ENCODE measurements around the gene FSD1.

GRCh38 chr19:4326837-4327251 is 22.4 kb downstream of the FSD1 start:
- TF ChIP-seq CTCF (IDR thresholded peaks at IDR 0.05; ENCODE audit: low read depth, low read length) (no peak), EZH2phosphoT487 (IDR thresholded peaks at IDR 0.05; ENCODE audit: low read depth) (no peak)

All from OCI-LY3 (cell line).